Measurements from ENCODE around the gene PYGM.

- TF ChIP-seq SUZ12 (IDR thresholded peaks at IDR 0.05; ENCODE audit: extremely low read depth, insufficient read depth, insufficient read length) (peak; percentile 60), YY1 (IDR thresholded peaks at IDR 0.05; ENCODE audit: insufficient read depth, insufficient read length) (no peak)
These were observed 15.9 kb downstream of the PYGM start, which contains the start of gene RASGRP2 for GRCh38 chr11:64743591-64744543.
